Liver (tissue), 9 donors: ENCODE measurements around the gene ACACA. TPM values are rescaled to one million over a fixed set of nuclear protein-coding genes. Genes with fewer than 3 reads are reported as not detected.

ENCODE experiments used
- DNase-seq: peaks from one replicate; pipeline ENCODE4 v3.0.0-alpha.2; 2017; ENCODE audit warnings: low spot score
- H3K27ac ChIP-seq, 2 donors: one replicate each; pipeline ENCODE4 v1.7.0; 2013; ENCODE audit warnings: inconsistent platforms in 2 of 2, low read length in 2 of 2, control low read depth in 1 of 2, low read depth in 1 of 2, mild to moderate bottlenecking in 1 of 2
- H3K27me3 ChIP-seq, 4 donors: one replicate each; pipeline versions ENCODE4 v1.6.1 to v1.7.0; 2013; ENCODE audit warnings: low read length in 3 of 4, inconsistent platforms in 1 of 4, mild to moderate bottlenecking in 1 of 4, moderate library complexity in 1 of 4; ENCODE audit not compliant: control insufficient read depth in 4 of 4, insufficient read depth in 4 of 4
- H3K36me3 ChIP-seq, 4 donors: one replicate each; pipeline versions ENCODE4 v1.6.1 to v1.7.0; 2013; ENCODE audit warnings: low read length in 3 of 4, mild to moderate bottlenecking in 3 of 4, low read depth in 1 of 4, moderate library complexity in 1 of 4; ENCODE audit not compliant: control insufficient read depth in 4 of 4, insufficient read depth in 3 of 4
- H3K4me1 ChIP-seq, 4 donors: one replicate each; pipeline versions ENCODE4 v1.6.1 to v1.7.0; 2013; ENCODE audit warnings: low read length in 3 of 4, mild to moderate bottlenecking in 3 of 4, moderate library complexity in 1 of 4; ENCODE audit not compliant: control insufficient read depth in 4 of 4, insufficient read depth in 4 of 4
- H3K4me3 ChIP-seq, 3 donors: one replicate each; pipeline versions ENCODE4 v1.6.1 to v1.7.0; 2013; ENCODE audit warnings: low read length in 3 of 3, control low read depth in 1 of 3, low read depth in 1 of 3, mild to moderate bottlenecking in 1 of 3
- H3K9ac ChIP-seq, 2 donors: one replicate each; pipeline ENCODE4 v1.7.0; 2013; ENCODE audit warnings: low read length in 2 of 2, mild to moderate bottlenecking in 2 of 2, moderate library complexity in 2 of 2, control low read depth in 1 of 2, low read depth in 1 of 2
- H3K9me3 ChIP-seq, 4 donors: one replicate each; pipeline versions ENCODE4 v1.6.1 to v1.7.0; 2013; ENCODE audit warnings: low read length in 3 of 4; ENCODE audit not compliant: control insufficient read depth in 4 of 4
- ATF3 ChIP-seq: IDR thresholded peaks from 2 replicates; pipeline ENCODE4 v1.6.1; 2016; ENCODE audit warnings: antibody characterized with exemption
- EGR1 ChIP-seq, 2 donors: IDR thresholded peaks; 2 replicates each; pipeline ENCODE4 v1.6.1; 2016 to 2018; ENCODE audit warnings: antibody characterized with exemption in 2 of 2, low read depth in 2 of 2
- FOXA1 ChIP-seq: IDR thresholded peaks from 2 replicates; pipeline ENCODE4 v1.6.1; 2016; ENCODE audit warnings: antibody characterized with exemption
- FOXA2 ChIP-seq: IDR thresholded peaks from 2 replicates; pipeline ENCODE4 v1.6.1; 2016; ENCODE audit warnings: antibody characterized with exemption
- GABPA ChIP-seq, 2 donors: IDR thresholded peaks in 1 of 2; conservative IDR thresholded peaks in 1 of 2; 2 replicates each; pipeline ENCODE4 v1.6.1; 2016; ENCODE audit warnings: antibody characterized with exemption in 2 of 2, mild to moderate bottlenecking in 1 of 2, moderate library complexity in 1 of 2
- HNF4A ChIP-seq, 2 donors: conservative IDR thresholded peaks; 2 replicates each; pipeline ENCODE4 v1.6.1; 2016; ENCODE audit warnings: antibody characterized with exemption in 2 of 2, mild to moderate bottlenecking in 2 of 2
- HNF4G ChIP-seq: IDR thresholded peaks from 2 replicates; pipeline ENCODE4 v1.6.1; 2016; ENCODE audit warnings: antibody characterized with exemption
- JUND ChIP-seq, 2 donors: IDR thresholded peaks; 2 replicates each; pipeline ENCODE4 v1.6.1; 2016; ENCODE audit warnings: antibody characterized with exemption in 2 of 2
- MAX ChIP-seq: IDR thresholded peaks from 2 replicates; pipeline ENCODE4 v1.6.1; 2016; ENCODE audit warnings: antibody characterized with exemption
- NR2F2 ChIP-seq: IDR thresholded peaks from 2 replicates; pipeline ENCODE4 v1.6.1; 2016; ENCODE audit warnings: antibody characterized with exemption
- RAD21 ChIP-seq, 2 donors: IDR thresholded peaks; 2 replicates each; pipeline ENCODE4 v1.6.1; 2016; ENCODE audit warnings: antibody characterized with exemption in 2 of 2, mild to moderate bottlenecking in 2 of 2
- REST ChIP-seq: IDR thresholded peaks from 2 replicates; pipeline ENCODE4 v1.6.1; 2016; ENCODE audit warnings: antibody characterized with exemption, mild to moderate bottlenecking
- RXRA ChIP-seq, 2 donors: IDR thresholded peaks; 2 replicates each; pipeline ENCODE4 v1.6.1; 2017 to 2018; ENCODE audit warnings: antibody characterized with exemption in 2 of 2, mild to moderate bottlenecking in 1 of 2
- SP1 ChIP-seq: IDR thresholded peaks from 2 replicates; pipeline ENCODE4 v1.6.1; 2018; ENCODE audit warnings: antibody characterized with exemption, mild to moderate bottlenecking
- TAF1 ChIP-seq: conservative IDR thresholded peaks from 2 replicates; pipeline ENCODE4 v1.6.1; 2016; ENCODE audit warnings: antibody characterized with exemption, mild to moderate bottlenecking
- YY1 ChIP-seq: IDR thresholded peaks from 2 replicates; pipeline ENCODE4 v1.6.1; 2016; ENCODE audit warnings: antibody characterized with exemption, mild to moderate bottlenecking
- WGBS: extraction: QIAGEN DNeasy Blood & Tissue Kit; methylation state at CpG from one replicate; pipeline ENCODE4 v1.1.7; 2013; 5-methylcytosine and 5-hydroxymethylcytosine counted together
- polyA plus RNA-seq, 2 donors: library from polyadenylated mRNA; stranded (reverse) in 1 of 2; unstranded in 1 of 2; fragments of 200-250 nt in 1 of 2; fragments of >200 nt in 1 of 2; fragmentation: Nextera tagmentation in 1 of 2; extraction: Ambion mirVana in 1 of 2; gene quantifications; one replicate each; pipeline versions ENCODE4 v1.2.1 to v1.2.3, GENCODE V29; 2013 to 2015
- total RNA-seq, 2 donors: library from RNA; depleted of rRNA; stranded (reverse); fragments of >200 nt; gene quantifications; one replicate each; pipeline ENCODE4 v1.2.3, GENCODE V29; 2014
- TF ChIP-seq, protein P1 (sequence below): fragments of 150-350 bp; IDR thresholded peaks from 2 replicates; pipeline ENCODE4 v1.5.1; 2017; ENCODE audit warnings: improper control_type of control experiment, low read depth, low read length; ENCODE audit not compliant: missing input control
- TF ChIP-seq, protein P2 (sequence below): IDR thresholded peaks from 2 replicates; pipeline ENCODE4 v1.6.1; 2016; ENCODE audit warnings: antibody characterized with exemption
- donor health status: healthy.
- donor health status: healthy.
- donor health status: healthy.
- donor health status: healthy.
- donor health status: healthy.

ACACA gene
- total and polyA plus RNA-seq, 4 donors, result 14.8 to 49.5 (median 31.2) TPM

DNA sequence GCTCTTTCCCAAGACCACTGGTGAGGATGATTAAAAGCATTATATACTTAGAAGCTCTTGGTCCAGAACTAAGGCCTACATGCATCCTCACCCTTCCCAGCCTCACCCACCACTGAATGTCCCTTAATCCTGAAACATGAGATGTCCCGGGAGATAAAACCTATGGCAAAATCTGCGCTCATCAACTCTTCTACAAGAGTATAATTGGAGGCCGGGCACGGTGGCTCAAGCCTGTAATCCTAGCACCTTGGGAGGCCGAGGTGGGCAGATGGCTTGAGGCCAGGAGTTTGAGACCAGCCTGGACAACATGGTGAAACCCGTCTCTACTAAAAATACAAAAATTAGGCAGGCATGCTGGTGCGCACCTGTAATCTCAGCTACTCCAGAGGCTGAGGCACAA is 13.3 kb downstream of the ACACA start (continued):
- TF ChIP-seq RAD21 (IDR thresholded peaks at IDR 0.05) (no peak), FOXA2 (no peak), SP1 (no peak), JUND (IDR thresholded peaks at IDR 0.05) (no peak)

DNA sequence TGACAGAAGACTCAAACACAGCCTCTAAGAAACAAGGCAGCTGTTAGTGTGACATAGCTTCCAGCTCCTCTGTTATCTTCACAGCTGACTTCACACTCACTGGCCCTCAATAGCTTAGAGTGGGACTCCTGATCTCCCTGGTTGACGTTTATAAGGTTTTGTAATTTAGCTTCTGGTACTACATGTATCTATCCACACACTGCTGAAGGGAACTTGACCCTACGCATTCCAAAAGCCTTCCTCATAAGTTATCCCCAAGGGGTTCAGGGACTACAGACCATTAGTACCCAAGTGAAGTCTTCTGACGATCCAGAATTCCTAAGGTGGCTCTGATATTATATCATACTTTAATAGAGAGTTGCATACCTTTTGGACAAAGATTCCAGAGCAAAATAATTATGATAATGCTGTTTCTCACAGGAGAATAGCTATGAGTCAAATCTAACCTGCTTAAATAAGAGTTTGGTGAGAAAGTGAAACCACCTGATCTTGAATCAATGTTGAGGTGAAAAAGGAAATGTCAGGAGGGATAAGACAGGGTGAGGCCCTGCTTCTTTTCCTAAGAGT is 14.5 kb downstream of the ACACA start:
- DNase-seq, result no peak
- Histone ChIP-seq H3K27me3 (no peaks in the 10 kb centered on the region), H3K4me1 (no peaks in the 10 kb centered on the region), H3K9ac (no peak overlapping the region), H3K36me3 (no peaks in the 10 kb centered on the region), H3K27ac (no peak overlapping the region), H3K4me3 (no peak overlapping the region), H3K9me3 (no peaks in the 10 kb centered on the region)
- 83% methylated on average over 3 of the region's 3 CpGs for WGBS
- TF ChIP-seq REST (no peak), EGR1 (IDR thresholded peaks at IDR 0.05; ENCODE audit: low read depth in 2 of 2) (no peak), MAX (no peak), RXRA (IDR thresholded peaks at IDR 0.05) (no peak), SP1 (no peak), NR2F2 (no peak), HNF4G (no peak), FOXA2 (no peak), YY1 (no peak)

DNA sequence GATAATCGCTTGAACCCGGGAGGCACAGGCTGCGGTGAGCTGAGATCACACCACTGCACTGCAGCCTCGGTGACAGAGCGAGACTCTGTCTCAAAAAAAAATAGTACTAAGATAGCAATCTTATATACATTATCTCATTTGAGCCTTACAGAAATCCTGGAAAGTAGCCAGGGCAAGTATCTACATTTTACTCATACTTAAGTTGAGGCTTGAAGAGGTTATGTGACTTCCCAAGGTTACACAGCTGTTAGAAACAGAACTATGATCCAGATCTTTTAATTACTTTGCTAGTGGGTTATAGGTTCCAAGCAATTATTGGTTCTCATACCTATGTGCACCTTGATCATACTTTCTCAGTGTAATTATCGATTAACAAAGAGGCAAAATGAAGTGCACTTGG is 15.5 kb downstream of the ACACA start:
- TF ChIP-seq TAF1 (no peak), HNF4G (no peak), REST (no peak), MAX (no peak), FOXA2 (no peak), EGR1 (IDR thresholded peaks at IDR 0.05; ENCODE audit: low read depth in 2 of 2) (no peak), RAD21 (IDR thresholded peaks at IDR 0.05) (no peak), JUND (IDR thresholded peaks at IDR 0.05) (no peak), FOXA1 (no peak), RXRA (IDR thresholded peaks at IDR 0.05) (no peak), HNF4A (conservative IDR thresholded peaks at IDR 0.05) (no peak), GABPA (IDR thresholded peaks at IDR 0.05 in 1 of 2, conservative IDR thresholded peaks at IDR 0.05 in 1 of 2) (no peak), SP1 (no peak), YY1 (no peak), NR2F2 (no peak), ATF3 (no peak)
- TF ChIP-seq, protein P1, sequence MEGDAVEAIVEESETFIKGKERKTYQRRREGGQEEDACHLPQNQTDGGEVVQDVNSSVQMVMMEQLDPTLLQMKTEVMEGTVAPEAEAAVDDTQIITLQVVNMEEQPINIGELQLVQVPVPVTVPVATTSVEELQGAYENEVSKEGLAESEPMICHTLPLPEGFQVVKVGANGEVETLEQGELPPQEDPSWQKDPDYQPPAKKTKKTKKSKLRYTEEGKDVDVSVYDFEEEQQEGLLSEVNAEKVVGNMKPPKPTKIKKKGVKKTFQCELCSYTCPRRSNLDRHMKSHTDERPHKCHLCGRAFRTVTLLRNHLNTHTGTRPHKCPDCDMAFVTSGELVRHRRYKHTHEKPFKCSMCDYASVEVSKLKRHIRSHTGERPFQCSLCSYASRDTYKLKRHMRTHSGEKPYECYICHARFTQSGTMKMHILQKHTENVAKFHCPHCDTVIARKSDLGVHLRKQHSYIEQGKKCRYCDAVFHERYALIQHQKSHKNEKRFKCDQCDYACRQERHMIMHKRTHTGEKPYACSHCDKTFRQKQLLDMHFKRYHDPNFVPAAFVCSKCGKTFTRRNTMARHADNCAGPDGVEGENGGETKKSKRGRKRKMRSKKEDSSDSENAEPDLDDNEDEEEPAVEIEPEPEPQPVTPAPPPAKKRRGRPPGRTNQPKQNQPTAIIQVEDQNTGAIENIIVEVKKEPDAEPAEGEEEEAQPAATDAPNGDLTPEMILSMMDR, result no peak
- TF ChIP-seq, protein P2, sequence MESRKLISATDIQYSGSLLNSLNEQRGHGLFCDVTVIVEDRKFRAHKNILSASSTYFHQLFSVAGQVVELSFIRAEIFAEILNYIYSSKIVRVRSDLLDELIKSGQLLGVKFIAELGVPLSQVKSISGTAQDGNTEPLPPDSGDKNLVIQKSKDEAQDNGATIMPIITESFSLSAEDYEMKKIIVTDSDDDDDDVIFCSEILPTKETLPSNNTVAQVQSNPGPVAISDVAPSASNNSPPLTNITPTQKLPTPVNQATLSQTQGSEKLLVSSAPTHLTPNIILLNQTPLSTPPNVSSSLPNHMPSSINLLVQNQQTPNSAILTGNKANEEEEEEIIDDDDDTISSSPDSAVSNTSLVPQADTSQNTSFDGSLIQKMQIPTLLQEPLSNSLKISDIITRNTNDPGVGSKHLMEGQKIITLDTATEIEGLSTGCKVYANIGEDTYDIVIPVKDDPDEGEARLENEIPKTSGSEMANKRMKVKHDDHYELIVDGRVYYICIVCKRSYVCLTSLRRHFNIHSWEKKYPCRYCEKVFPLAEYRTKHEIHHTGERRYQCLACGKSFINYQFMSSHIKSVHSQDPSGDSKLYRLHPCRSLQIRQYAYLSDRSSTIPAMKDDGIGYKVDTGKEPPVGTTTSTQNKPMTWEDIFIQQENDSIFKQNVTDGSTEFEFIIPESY, result no peak
- H3K4me1 ChIP-seq, result no peaks in the 10 kb centered on the region
- WGBS, result 97% methylated on average over 6 of the region's 6 CpGs
- H3K4me3 ChIP-seq, result no peak overlapping the region
- no peak overlapping the region for H3K27ac ChIP-seq
- no peak overlapping the region for H3K9ac ChIP-seq
- no peaks in the 10 kb centered on the region for H3K9me3 ChIP-seq
- no peaks in the 10 kb centered on the region for H3K36me3 ChIP-seq
- DNase-seq, result no peak
- no peaks in the 10 kb centered on the region for H3K27me3 ChIP-seq
